SK-N-SH (cell line): ENCODE data around the gene ZNF182.

Source experiments
- CTCF ChIP-seq: fragments of 200-600 bp; sonication (generic); IDR thresholded peaks from 2 replicates; pipeline ENCODE4 v1.6.1; 2017; ENCODE audit warnings: antibody characterized with exemption, mild to moderate bottlenecking, moderate library complexity
- EZH2phosphoT487 ChIP-seq: fragments of 200-600 bp; sonication (generic); IDR thresholded peaks from 2 replicates; pipeline ENCODE4 v1.6.1; 2017; ENCODE audit warnings: low read depth, mixed run types, mild to moderate bottlenecking, antibody characterized with exemption, moderate library complexity, borderline replicate concordance
- IRF3 ChIP-seq: fragments of 150-350 bp; IDR thresholded peaks from 2 replicates; pipeline ENCODE4 v1.6.1; 2016; ENCODE audit warnings: mild to moderate bottlenecking, low read depth, low read length
- JUND ChIP-seq: IDR thresholded peaks from 2 replicates; pipeline ENCODE4 v1.4.0; 2012
- MAX ChIP-seq: IDR thresholded peaks from 2 replicates; pipeline ENCODE4 v1.4.0; 2012; ENCODE audit warnings: low read depth
- NFIC ChIP-seq: IDR thresholded peaks from 2 replicates; pipeline ENCODE4 v1.4.0; 2012; ENCODE audit warnings: borderline replicate concordance
- POLR2AphosphoS5 ChIP-seq: IDR thresholded peaks from 2 replicates; pipeline ENCODE4 v1.6.1; 2012; ENCODE audit warnings: low read depth, low read length
- RCOR1 ChIP-seq: fragments of 150-350 bp; IDR thresholded peaks from 2 replicates; pipeline ENCODE4 v1.6.1; 2017; ENCODE audit warnings: antibody characterized with exemption, low read length
- REST ChIP-seq: IDR thresholded peaks from 2 replicates; pipeline ENCODE4 v1.6.1; 2012; ENCODE audit warnings: mild to moderate bottlenecking, low read depth, low read length, moderate library complexity
- RFX5 ChIP-seq: IDR thresholded peaks from 2 replicates; pipeline ENCODE4 v1.6.1; 2012; ENCODE audit warnings: mild to moderate bottlenecking, improper control_type of control experiment, low read length
- SIN3A ChIP-seq: IDR thresholded peaks from 2 replicates; pipeline ENCODE4 v1.6.1; 2012; ENCODE audit warnings: low read depth, mild to moderate bottlenecking, low read length, moderate library complexity, borderline replicate concordance
- TAF1 ChIP-seq: IDR thresholded peaks from 2 replicates; pipeline ENCODE4 v1.6.1; 2012; ENCODE audit warnings: low read depth, mild to moderate bottlenecking, low read length, moderate library complexity, borderline replicate concordance
- USF1 ChIP-seq: IDR thresholded peaks from 2 replicates; pipeline ENCODE4 v1.4.0; 2012; ENCODE audit warnings: low read depth, borderline replicate concordance
- ZBTB33 ChIP-seq: IDR thresholded peaks from 2 replicates; pipeline ENCODE4 v1.4.0; 2012; ENCODE audit warnings: low read depth, borderline replicate concordance

- no peak for TF ChIP-seq CTCF
- no peak for TF ChIP-seq POLR2AphosphoS5
- TF ChIP-seq USF1: no peak
- TF ChIP-seq ZBTB33: no peak
- no peak for TF ChIP-seq TAF1
- no peak for TF ChIP-seq RFX5
- no peak for TF ChIP-seq REST
- TF ChIP-seq JUND: no peak
- no peak for TF ChIP-seq EZH2phosphoT487
- TF ChIP-seq MAX: no peak
- no peak for TF ChIP-seq NFIC
- no peak for TF ChIP-seq IRF3
- TF ChIP-seq SIN3A: no peak
- TF ChIP-seq RCOR1: no peak
Observed at GRCh38 chrX:48002319-48002718, 1.5 kb downstream of the ZNF182 start.
